Upper lobe of right lung (tissue), 1 donor: ENCODE measurements around the gene R3HDM2. TPM values are rescaled to one million over a fixed set of nuclear protein-coding genes. Genes with fewer than 3 reads are reported as not detected.

Source experiments
- ATAC-seq: fragments of 200-7000 bp; cut with Tn5 transposase; one replicate; pipeline ENCODE4 v1.9.1; 2020; ENCODE audit warnings: mild to moderate bottlenecking, moderate library complexity
- DNase-seq: peaks from one replicate; pipeline ENCODE4 v3.0.0-alpha.2; 2020
- H3K27ac ChIP-seq: fragments of 200-600 bp; one replicate; pipeline ENCODE4 v1.8.0; 2022
- H3K27me3 ChIP-seq: fragments of 200-600 bp; one replicate; pipeline ENCODE4 v1.8.0; 2022; ENCODE audit warnings: mild to moderate bottlenecking
- H3K36me3 ChIP-seq: fragments of 200-600 bp; one replicate; pipeline ENCODE4 v1.8.0; 2022
- H3K4me1 ChIP-seq: fragments of 200-600 bp; one replicate; pipeline ENCODE4 v1.8.0; 2022
- H3K4me3 ChIP-seq: fragments of 200-600 bp; one replicate; pipeline ENCODE4 v1.8.0; 2022; ENCODE audit warnings: mild to moderate bottlenecking
- H3K9me3 ChIP-seq: fragments of 200-600 bp; one replicate; pipeline ENCODE4 v1.8.0; 2022
- CTCF ChIP-seq: fragments of 200-600 bp; IDR thresholded peaks from one replicate; pipeline ENCODE4 v1.8.0; 2022; ENCODE audit warnings: antibody characterized with exemption
- intact Hi-C: fragments of 100-400 bp; cut with DNase I; formaldehyde crosslinking; loops from one replicate; pipeline ENCODE4 v1.11.0; 2022
- total RNA-seq: library from RNA; stranded (reverse); fragmentation: NEBNext Ultra II Directional; extraction: Animal tissue kit (Norgen Biotek cat#: 25700); gene quantifications from one replicate; pipeline ENCODE4 v1.2.1, GENCODE V29; 2021
- donor health status: DM: no; HTN: yes; CAD: no; lungs with severe emphysema.

The R3HDM2 gene
- total RNA-seq, 1 donor from 2014 or later: 81.0 TPM

DNA sequence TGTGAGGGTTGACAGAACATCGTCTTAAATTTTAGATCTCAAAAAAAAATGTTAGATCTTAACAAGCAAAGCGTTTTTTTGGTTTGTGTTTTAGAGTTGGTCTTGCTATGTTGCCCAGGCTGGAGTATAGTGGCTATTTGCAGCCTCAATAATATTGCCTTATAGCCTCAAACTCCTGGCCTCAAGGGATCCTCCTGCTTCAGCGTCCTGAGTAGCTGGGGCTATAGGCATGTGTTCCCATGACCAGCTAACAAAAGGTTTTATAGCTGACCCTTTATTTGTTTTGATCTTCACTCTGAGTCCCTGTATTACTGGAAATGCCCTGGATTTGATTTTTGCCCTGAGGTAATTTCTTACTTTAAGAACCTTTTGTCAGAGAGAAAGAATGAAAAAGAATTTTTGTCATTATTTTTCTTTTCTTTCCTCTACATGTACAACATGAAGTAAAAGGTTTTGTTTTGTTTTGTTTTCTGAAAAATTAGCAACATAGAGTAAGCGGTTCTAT, 9.0 kb upstream of the R3HDM2 start:
- Histone ChIP-seq H3K36me3 (no peaks in the 10 kb centered on the region), H3K9me3 (peaks cover 6% of the 10 kb centered on the region), H3K27me3 (no peaks in the 10 kb centered on the region), H3K4me1 (no peaks in the 10 kb centered on the region), H3K27ac (no peak overlapping the region), H3K4me3 (no peak overlapping the region)
- DNase-seq (no peak), ATAC-seq (no peak)
- no peak for TF ChIP-seq CTCF
- intact Hi-C loops: no loop called here

- ATAC-seq (no peak), DNase-seq (no peak)
- H3K4me3 ChIP-seq: no peak overlapping the region
- TF ChIP-seq CTCF: no peak
- intact Hi-C loops: no loop called here
- no peaks in the 10 kb centered on the region for H3K27me3 ChIP-seq
- no peaks in the 10 kb centered on the region for H3K4me1 ChIP-seq
- H3K27ac ChIP-seq: no peak overlapping the region
- no peaks in the 10 kb centered on the region for H3K36me3 ChIP-seq
- H3K9me3 ChIP-seq: peaks cover 6% of the 10 kb centered on the region
Observed at GRCh38 chr12:57438400-57438799, 7.6 kb upstream of the R3HDM2 start.

- ATAC-seq: no peak
- TF ChIP-seq CTCF: no peak
- Histone ChIP-seq H3K9me3 (no peaks in the 10 kb centered on the region), H3K27ac (no peak overlapping the region), H3K4me3 (no peak overlapping the region), H3K27me3 (no peaks in the 10 kb centered on the region), H3K36me3 (no peaks in the 10 kb centered on the region), H3K4me1 (peaks cover 6% of the 10 kb centered on the region)
- intact Hi-C loops: no loop called here
- DNase-seq: no peak
Observed at GRCh38 chr12:57435293-57435692, 4.5 kb upstream of the R3HDM2 start.

DNA sequence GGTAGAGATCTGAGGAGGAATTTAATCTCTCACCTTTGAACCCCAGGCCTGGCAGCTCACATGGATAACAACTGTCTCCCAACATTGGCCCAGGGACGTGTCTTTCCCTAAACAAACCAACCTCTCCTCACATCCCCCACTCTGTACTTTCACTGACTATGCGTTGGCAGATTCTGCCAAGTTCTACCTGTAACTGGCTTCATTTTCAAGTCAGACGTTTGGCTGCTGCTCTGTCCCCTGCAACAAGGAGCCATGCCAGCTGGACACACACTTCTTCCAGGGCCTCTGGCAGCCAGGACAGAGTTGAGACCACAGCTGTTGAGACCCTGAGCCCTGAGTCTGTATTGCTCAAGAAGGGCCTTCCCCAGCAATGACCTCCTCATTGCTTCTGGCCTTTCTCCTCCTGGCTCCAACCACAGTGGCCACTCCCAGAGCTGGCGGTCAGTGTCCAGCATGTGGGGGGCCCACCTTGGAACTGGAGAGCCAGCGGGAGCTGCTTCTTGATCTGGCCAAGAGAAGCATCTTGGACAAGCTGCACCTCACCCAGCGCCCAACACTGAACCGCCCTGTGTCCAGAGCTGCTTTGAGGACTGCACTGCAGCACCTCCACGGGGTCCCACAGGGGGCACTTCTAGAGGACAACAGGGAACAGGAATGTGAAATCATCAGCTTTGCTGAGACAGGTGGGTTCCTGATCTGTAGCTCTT, 3.8 kb upstream of the R3HDM2 start, which contains the start of gene INHBC:
TSS of gene INHBC (plus strand) at position 268 of the 707 bp plus-strand sequence. CDS start at position 371, 103 bp downstream.
- no peak within 1 kb of the TSS for H3K27ac ChIP-seq
- no peak for TF ChIP-seq CTCF
- DNase-seq (no peak), ATAC-seq (no peak)
- peaks cover 6% of the 10 kb centered on the region for H3K4me1 ChIP-seq
- no peaks in the 10 kb centered on the region for H3K27me3 ChIP-seq
- intact Hi-C loops: no loop called here
- no peaks in the 10 kb centered on the region for H3K9me3 ChIP-seq
- no peak within 1 kb of the TSS for H3K4me3 ChIP-seq
- no peaks in the 10 kb centered on the region for H3K36me3 ChIP-seq

- no peak overlapping the region for H3K27ac ChIP-seq
- no peaks in the 10 kb centered on the region for H3K27me3 ChIP-seq
- DNase-seq: no peak
- peaks cover 9% of the 10 kb centered on the region for H3K4me1 ChIP-seq
- TF ChIP-seq CTCF: no peak
- no peaks in the 10 kb centered on the region for H3K36me3 ChIP-seq
- H3K9me3 ChIP-seq: no peaks in the 10 kb centered on the region
- no peak overlapping the region for H3K4me3 ChIP-seq
- intact Hi-C loops: no loop called here
- ATAC-seq: no peak
Observed at GRCh38 chr12:57433370-57433769, 2.5 kb upstream of the R3HDM2 start.
